Measurements from ENCODE around the gene P2RX5. TPM values are rescaled to one million over a fixed set of nuclear protein-coding genes. Genes with fewer than 3 reads are reported as not detected.
A peak's percentile ranks its signal among the peaks of the same experiment; 100 is the strongest.

The P2RX5 gene
- total RNA-seq, 1 donor from 2014 or later, result 0.20 TPM

DNA sequence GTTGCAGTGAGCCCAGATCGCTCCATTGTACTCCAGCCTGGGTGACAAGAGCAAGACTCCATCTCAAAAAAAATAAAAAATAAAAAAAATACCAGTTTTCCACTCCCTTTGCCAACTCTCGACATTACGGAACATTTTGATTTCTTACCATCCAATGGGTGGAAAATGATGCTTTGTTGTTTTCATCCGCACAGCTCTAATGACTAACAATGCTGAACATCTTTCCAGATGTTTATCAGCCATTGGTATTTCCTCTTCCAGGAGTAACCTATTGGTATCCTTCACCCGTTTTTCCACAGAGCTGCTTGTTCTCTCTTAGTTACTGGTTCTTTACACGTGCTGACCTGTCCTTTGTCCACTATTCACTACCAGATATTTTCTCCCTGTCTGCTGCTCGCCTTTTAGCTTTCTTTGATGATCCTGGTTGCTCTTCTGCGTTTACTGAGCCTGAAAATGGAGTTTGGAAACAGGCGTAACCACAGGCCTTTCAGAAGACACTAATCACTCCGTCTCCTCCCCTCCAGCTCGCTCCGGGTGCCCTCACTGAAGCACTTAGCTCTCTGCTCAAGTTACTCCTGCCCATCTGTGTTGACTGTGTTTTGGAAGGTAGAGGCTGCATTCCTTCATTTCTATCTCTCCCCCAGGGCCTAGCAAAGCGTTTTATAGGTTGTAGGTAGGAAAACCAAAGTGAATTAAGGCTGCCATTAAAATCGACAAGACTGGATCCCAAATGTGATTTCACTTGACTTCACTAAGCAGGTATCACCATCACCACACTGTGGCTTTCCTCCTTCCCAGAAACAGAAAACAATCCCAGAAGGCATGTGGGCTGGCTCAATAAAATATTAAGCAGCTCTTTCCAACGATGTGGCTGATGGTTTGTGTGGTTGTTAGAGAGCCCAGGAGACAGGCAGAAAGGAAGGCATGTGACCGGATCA is 68.9 kb downstream of the P2RX5 start:
- DNase-seq (ENCODE audit: low read depth in 2 of 2), result peak in 1 of 2 donors; percentile 78

Other genes starting within 250 kb of the P2RX5 start
- gene SPATA22, start 224.3 kb downstream of the P2RX5 start, total RNA-seq, result 1.6 TPM in 1 of 2 replicates, not detected in the other
- gene ASPA, start 220.2 kb downstream of the P2RX5 start, total RNA-seq, result not detected in 2 replicates
- gene TRPV3, start 138.3 kb downstream of the P2RX5 start, total RNA-seq, result under 0.01 TPM in 1 of 2 replicates, not detected in the other
- gene TRPV1, start 86.7 kb downstream of the P2RX5 start, total RNA-seq, result 0.44 and 0.79 TPM in 2 replicates
- 12.0 and 15.7 TPM in 2 replicates for gene SHPK, start 59.9 kb downstream of the P2RX5 start, total RNA-seq
- 13.3 and 23.4 TPM in 2 replicates for gene CTNS, start 59.4 kb downstream of the P2RX5 start, total RNA-seq
- 176 and 204 TPM in 2 replicates for gene TAX1BP3, start 27.6 kb downstream of the P2RX5 start, total RNA-seq
- 13.9 and 18.3 TPM in 2 replicates for gene EMC6, start 27.3 kb downstream of the P2RX5 start, total RNA-seq
- 1.6 and 3.3 TPM in 2 replicates for gene HASPIN, start 27.7 kb upstream of the P2RX5 start, total RNA-seq
- gene ITGAE, start 105.0 kb upstream of the P2RX5 start, total RNA-seq, result 12.3 and 14.4 TPM in 2 replicates
- gene NCBP3, start 150.1 kb upstream of the P2RX5 start, total RNA-seq, result 10.5 and 11.5 TPM in 2 replicates
- 0.65 and 0.79 TPM in 2 replicates for gene CAMKK1, start 196.9 kb upstream of the P2RX5 start, total RNA-seq
- not detected in 2 replicates for gene P2RX1, start 220.3 kb upstream of the P2RX5 start, total RNA-seq

All from lung microvascular endothelial cell (primary cell).